CD4-positive, alpha-beta memory T cell (primary cell): ENCODE results near the gene XK. TPM values are rescaled to one million over a fixed set of nuclear protein-coding genes. Genes with fewer than 3 reads are reported as not detected.

Experiments
- CTCF ChIA-PET: fragments of 350-600 bp; sonication (Branson Sonifier 250); formaldehyde crosslinking; loops from one replicate; lab custom pipeline; 2021; ENCODE audit warnings: inconsistent platforms; ENCODE audit not compliant: partially characterized antibody; lab: Charles Lee
- POLR2A ChIA-PET: fragments of 350-600 bp; sonication (Branson Sonifier 250); formaldehyde crosslinking; loops from one replicate; lab custom pipeline; 2021; ENCODE audit not compliant: partially characterized antibody; lab: Charles Lee
- DNase-seq, 5 donors: peaks; one replicate each; pipeline versions ENCODE4 v3.0.0 to v3.0.0-alpha.2; 2020 to 2022; ENCODE audit warnings: mixed read lengths in 1 of 5
- H3K27ac ChIP-seq: one replicate; pipeline ENCODE4 v1.7.0; 2013; ENCODE audit warnings: low read depth, low read length
- H3K27me3 ChIP-seq: 2 replicates; pipeline ENCODE4 v1.7.0; 2013; ENCODE audit warnings: mild to moderate bottlenecking, low read length, moderate library complexity; ENCODE audit not compliant: insufficient read depth
- H3K36me3 ChIP-seq: 2 replicates; pipeline ENCODE4 v1.7.0; 2013; ENCODE audit warnings: mild to moderate bottlenecking, low read length, moderate library complexity; ENCODE audit not compliant: insufficient read depth
- H3K4me1 ChIP-seq: 2 replicates; pipeline ENCODE4 v1.7.0; 2013; ENCODE audit warnings: mild to moderate bottlenecking, low read length, moderate library complexity; ENCODE audit not compliant: insufficient read depth
- H3K4me3 ChIP-seq, 2 donors: one replicate each; pipeline ENCODE4 v1.7.0; 2013; ENCODE audit warnings: low read length in 2 of 2, mild to moderate bottlenecking in 1 of 2
- H3K9me3 ChIP-seq, 2 donors: one replicate each; pipeline ENCODE4 v1.7.0; 2013; ENCODE audit warnings: low read length in 2 of 2, control low read depth in 1 of 2; ENCODE audit not compliant: control insufficient read depth in 1 of 2
- H3K27ac Mint-ChIP-seq, 7 donors: one replicate each; pipeline ENCODE4 v1.8.0; 2020 to 2021; ENCODE audit warnings: mixed read lengths in 7 of 7, mild to moderate bottlenecking in 6 of 7, inconsistent platforms in 3 of 7, moderate library complexity in 3 of 7
- H3K27me3 Mint-ChIP-seq, 2 donors: one replicate each; pipeline ENCODE4 v1.8.0; 2020 to 2021; ENCODE audit warnings: mixed read lengths in 2 of 2
- H3K36me3 Mint-ChIP-seq, 2 donors: one replicate each; pipeline ENCODE4 v1.8.0; 2020 to 2021; ENCODE audit warnings: mixed read lengths in 2 of 2, inconsistent platforms in 1 of 2, mild to moderate bottlenecking in 1 of 2
- H3K4me1 Mint-ChIP-seq, 4 donors: one replicate each; pipeline ENCODE4 v1.8.0; 2020 to 2021; ENCODE audit warnings: mixed read lengths in 4 of 4, mild to moderate bottlenecking in 1 of 4
- H3K4me3 Mint-ChIP-seq, 8 donors: one replicate each; pipeline ENCODE4 v1.8.0; 2020 to 2021; ENCODE audit warnings: mixed read lengths in 8 of 8, mild to moderate bottlenecking in 7 of 8, moderate library complexity in 6 of 8, inconsistent platforms in 3 of 8
- H3K9me3 Mint-ChIP-seq, 8 donors: one replicate each; pipeline ENCODE4 v1.8.0; 2020 to 2021; ENCODE audit warnings: mixed read lengths in 8 of 8, mild to moderate bottlenecking in 5 of 8, inconsistent platforms in 3 of 8, moderate library complexity in 1 of 8
- intact Hi-C: fragments of 100-400 bp; cut with micrococcal nuclease; formaldehyde crosslinking; loops from one replicate; pipeline ENCODE4 v1.15.1; 2023
- polyA plus RNA-seq, 2 donors: library from polyadenylated mRNA; unstranded; fragments of 300-500 nt; fragmentation: Illumina TruSeq; gene quantifications; one replicate each; pipeline ENCODE4 v1.2.3, GENCODE V29; 2021
- total RNA-seq, 2 experiments: library from RNA; stranded (reverse); gene quantifications; one replicate each; pipeline ENCODE4 v1.2.3, GENCODE V29; 2021

The XK gene
- total and polyA plus RNA-seq, 4 experiments from 2014 or later: not detected

DNA sequence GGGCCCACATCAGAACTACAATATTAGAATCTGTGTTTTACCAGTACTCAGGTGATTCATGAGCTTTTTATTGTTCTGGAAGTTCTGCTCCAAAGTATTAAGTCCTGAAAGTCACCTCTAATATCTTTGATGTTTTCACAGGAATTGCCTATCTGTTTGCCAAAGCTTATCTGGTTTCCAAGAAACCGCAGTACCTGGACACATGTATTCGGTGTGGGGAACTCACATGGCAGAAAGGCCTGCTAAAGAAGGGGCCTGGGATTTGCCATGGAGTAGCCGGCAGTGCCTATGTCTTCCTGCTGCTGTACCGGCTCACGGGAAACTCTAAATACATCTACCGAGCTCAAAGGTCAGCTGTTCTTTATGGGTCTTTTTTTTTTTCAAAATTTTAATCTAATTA is 18.4 kb upstream of the XK start:
- Mint-ChIP-seq H3K27me3 (no peaks in the 10 kb centered on the region), H3K27ac (no peak overlapping the region), H3K4me3 (no peak overlapping the region), H3K4me1 (no peaks in the 10 kb centered on the region), H3K36me3 (no peaks in the 10 kb centered on the region), H3K9me3 (peaks cover 0 to 2% (median 0%) of the 10 kb centered on the region in 8 donors)
- Histone ChIP-seq H3K27ac (no peak overlapping the region), H3K36me3 (no peaks in the 10 kb centered on the region), H3K27me3 (no peaks in the 10 kb centered on the region), H3K4me1 (no peaks in the 10 kb centered on the region), H3K9me3 (no peaks in the 10 kb centered on the region), H3K4me3 (no peak overlapping the region)
- intact Hi-C loops: no loop called here
- POLR2A ChIA-PET: no interaction called here
- CTCF ChIA-PET: no interaction called here
- DNase-seq: no peak

DNA sequence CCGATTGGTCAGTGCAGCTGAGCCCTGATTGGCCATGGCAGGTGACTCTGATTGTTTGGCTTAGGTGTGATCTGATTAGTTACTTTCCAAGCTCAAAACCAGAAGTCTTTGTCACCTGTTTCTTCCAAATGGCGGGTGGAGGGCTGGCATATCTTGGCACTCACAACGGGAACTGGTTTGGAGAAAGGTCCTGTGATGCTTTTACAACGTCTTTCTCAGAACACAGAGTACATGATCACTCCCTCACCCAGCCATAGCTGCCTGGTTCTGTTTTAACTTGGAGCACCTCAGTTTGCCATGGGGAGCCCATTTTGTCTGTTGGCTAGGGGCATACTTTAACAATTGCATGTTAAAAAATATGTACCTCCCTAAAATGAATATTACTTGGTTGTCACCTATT is 13.0 kb upstream of the XK start:
- H3K9me3 ChIP-seq: no peaks in the 10 kb centered on the region
- no peak overlapping the region for H3K4me3 ChIP-seq
- CTCF ChIA-PET: no interaction called here
- POLR2A ChIA-PET: no interaction called here
- H3K4me3 Mint-ChIP-seq: no peak overlapping the region
- no peaks in the 10 kb centered on the region for H3K36me3 Mint-ChIP-seq
- no peaks in the 10 kb centered on the region for H3K36me3 ChIP-seq
- intact Hi-C loops: no loop called here
- no peaks in the 10 kb centered on the region for H3K9me3 Mint-ChIP-seq
- no peak overlapping the region for H3K27ac Mint-ChIP-seq
- H3K4me1 Mint-ChIP-seq: no peaks in the 10 kb centered on the region
- H3K27me3 ChIP-seq: no peaks in the 10 kb centered on the region
- H3K27me3 Mint-ChIP-seq: no peaks in the 10 kb centered on the region
- H3K4me1 ChIP-seq: no peaks in the 10 kb centered on the region
- DNase-seq: no peak
- H3K27ac ChIP-seq: no peak overlapping the region

DNA sequence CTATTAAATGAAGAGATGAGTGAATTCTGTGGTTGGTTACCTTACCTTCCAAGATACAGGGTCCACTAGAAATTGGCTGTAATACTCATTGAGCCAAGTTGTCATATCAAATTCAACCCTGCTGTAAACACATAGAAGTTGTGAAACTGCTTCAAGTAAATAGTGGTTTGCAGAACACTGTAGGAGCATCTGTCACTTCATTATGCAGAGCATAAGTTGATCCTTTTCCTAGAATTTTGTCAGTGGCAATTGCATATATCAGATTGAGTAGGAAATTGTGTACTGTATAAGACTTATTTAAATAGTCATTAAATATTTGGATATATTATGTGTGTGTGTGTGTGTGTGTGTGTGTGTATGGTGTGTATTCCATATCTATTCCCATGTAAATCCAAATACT is 8.8 kb upstream of the XK start:
- no peaks in the 10 kb centered on the region for H3K9me3 Mint-ChIP-seq
- intact Hi-C loops: no loop called here
- Histone ChIP-seq H3K4me1 (no peaks in the 10 kb centered on the region), H3K9me3 (no peaks in the 10 kb centered on the region), H3K36me3 (no peaks in the 10 kb centered on the region), H3K27ac (no peak overlapping the region), H3K27me3 (no peaks in the 10 kb centered on the region), H3K4me3 (no peak overlapping the region)
- no peaks in the 10 kb centered on the region for H3K4me1 Mint-ChIP-seq
- ChIA-PET CTCF (no interaction called here), POLR2A (no interaction called here)
- H3K27me3 Mint-ChIP-seq: no peaks in the 10 kb centered on the region
- no peak overlapping the region for H3K4me3 Mint-ChIP-seq
- H3K36me3 Mint-ChIP-seq: no peaks in the 10 kb centered on the region
- DNase-seq: no peak
- H3K27ac Mint-ChIP-seq: no peak overlapping the region

DNA sequence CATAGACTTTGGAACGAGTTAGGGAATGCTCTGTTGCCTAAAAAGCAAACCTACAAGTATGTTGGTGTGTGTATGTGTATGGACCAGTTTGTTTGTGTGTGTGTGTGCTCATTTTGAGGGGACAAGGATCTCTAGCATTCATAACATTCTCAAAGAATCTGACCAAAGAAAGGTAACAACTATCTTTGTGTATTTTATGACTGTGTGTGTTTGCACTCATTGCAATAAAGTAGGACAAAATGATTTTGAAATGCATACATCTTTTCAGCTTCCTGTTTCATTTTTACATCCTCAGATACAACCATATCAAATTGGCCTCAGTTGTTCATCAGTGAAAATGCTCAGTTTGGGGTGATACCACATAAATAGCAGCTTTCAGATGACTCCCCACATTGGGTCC is 8.3 kb upstream of the XK start:
- Histone ChIP-seq H3K4me1 (no peaks in the 10 kb centered on the region), H3K36me3 (no peaks in the 10 kb centered on the region), H3K27me3 (no peaks in the 10 kb centered on the region), H3K27ac (no peak overlapping the region), H3K4me3 (no peak overlapping the region), H3K9me3 (no peaks in the 10 kb centered on the region)
- no peak overlapping the region for H3K27ac Mint-ChIP-seq
- ChIA-PET CTCF (no interaction called here), POLR2A (no interaction called here)
- DNase-seq: no peak
- intact Hi-C loops: no loop called here
- H3K36me3 Mint-ChIP-seq: no peaks in the 10 kb centered on the region
- no peaks in the 10 kb centered on the region for H3K27me3 Mint-ChIP-seq
- H3K9me3 Mint-ChIP-seq: no peaks in the 10 kb centered on the region
- no peaks in the 10 kb centered on the region for H3K4me1 Mint-ChIP-seq
- no peak overlapping the region for H3K4me3 Mint-ChIP-seq

DNA sequence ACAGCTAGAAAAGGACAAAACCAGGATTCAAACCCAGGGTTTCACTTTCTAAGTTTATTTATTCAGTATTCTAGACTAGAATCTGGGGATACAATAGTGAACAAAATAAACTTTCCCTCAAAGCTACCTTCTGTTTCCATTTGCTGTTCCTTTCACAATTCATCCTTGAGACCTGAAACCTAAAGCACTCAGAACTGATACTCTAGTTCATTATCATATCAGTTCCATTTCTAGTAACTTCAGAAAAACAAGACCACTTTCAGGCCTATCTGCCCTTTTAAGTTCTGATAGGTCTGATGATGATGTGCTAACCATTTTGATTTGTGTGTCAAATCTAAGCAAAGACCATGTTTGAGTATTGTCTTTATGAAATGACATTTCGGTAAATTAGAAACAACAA is 7.8 kb upstream of the XK start:
- no peaks in the 10 kb centered on the region for H3K4me1 ChIP-seq
- intact Hi-C loops: no loop called here
- H3K9me3 Mint-ChIP-seq: no peaks in the 10 kb centered on the region
- no peaks in the 10 kb centered on the region for H3K9me3 ChIP-seq
- H3K36me3 ChIP-seq: no peaks in the 10 kb centered on the region
- H3K4me1 Mint-ChIP-seq: no peaks in the 10 kb centered on the region
- H3K4me3 Mint-ChIP-seq: no peak overlapping the region
- H3K27ac Mint-ChIP-seq: no peak overlapping the region
- no peaks in the 10 kb centered on the region for H3K27me3 ChIP-seq
- no peak overlapping the region for H3K4me3 ChIP-seq
- no peak for DNase-seq
- ChIA-PET CTCF (no interaction called here), POLR2A (no interaction called here)
- H3K27me3 Mint-ChIP-seq: no peaks in the 10 kb centered on the region
- H3K27ac ChIP-seq: no peak overlapping the region
- no peaks in the 10 kb centered on the region for H3K36me3 Mint-ChIP-seq

DNA sequence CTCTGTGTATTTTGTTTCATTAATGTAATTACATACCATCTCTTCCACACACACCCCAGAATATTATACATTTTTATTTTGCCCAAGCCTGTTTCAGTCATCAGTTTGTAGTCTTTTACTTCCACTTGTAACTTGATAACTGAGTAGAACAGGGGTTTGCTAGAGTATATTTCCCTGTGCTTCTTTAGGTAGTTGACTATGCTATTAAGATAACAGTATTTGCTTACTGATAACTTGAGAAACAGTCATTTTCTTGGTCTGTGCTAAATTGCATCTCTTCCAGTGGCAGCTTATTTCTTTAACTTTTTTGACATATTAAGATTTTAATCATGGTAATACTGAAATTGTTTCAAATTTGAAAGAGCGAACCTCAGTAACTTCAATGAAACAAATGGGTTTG is 7.0 kb upstream of the XK start:
- ChIA-PET CTCF (no interaction called here), POLR2A (no interaction called here)
- no peaks in the 10 kb centered on the region for H3K4me1 Mint-ChIP-seq
- no peak overlapping the region for H3K27ac Mint-ChIP-seq
- Histone ChIP-seq H3K4me1 (no peaks in the 10 kb centered on the region), H3K9me3 (no peaks in the 10 kb centered on the region), H3K27me3 (no peaks in the 10 kb centered on the region), H3K36me3 (no peaks in the 10 kb centered on the region), H3K27ac (no peak overlapping the region), H3K4me3 (no peak overlapping the region)
- intact Hi-C loops: no loop called here
- no peak for DNase-seq
- no peaks in the 10 kb centered on the region for H3K27me3 Mint-ChIP-seq
- no peaks in the 10 kb centered on the region for H3K36me3 Mint-ChIP-seq
- no peaks in the 10 kb centered on the region for H3K9me3 Mint-ChIP-seq
- H3K4me3 Mint-ChIP-seq: no peak overlapping the region

DNA sequence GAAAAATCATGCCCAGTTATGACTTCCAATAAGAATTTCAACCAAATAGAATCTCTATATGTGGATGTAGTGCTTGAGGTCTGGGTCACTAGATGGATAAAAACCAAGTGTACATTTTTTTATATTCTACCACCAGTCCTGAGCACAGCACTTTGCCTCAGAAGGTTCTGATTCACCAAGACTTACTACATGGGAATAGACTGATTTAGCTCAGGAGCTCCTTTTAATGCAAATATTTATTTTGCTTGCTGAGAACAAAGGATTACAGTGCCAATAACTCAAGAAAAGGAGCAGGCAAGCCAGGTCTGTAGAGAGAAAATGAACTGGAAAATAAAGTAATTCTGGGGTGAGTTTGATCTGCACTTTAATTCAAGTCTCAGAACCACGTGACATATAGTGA is 6.4 kb upstream of the XK start:
- no peak overlapping the region for H3K4me3 Mint-ChIP-seq
- intact Hi-C loops: no loop called here
- no peaks in the 10 kb centered on the region for H3K36me3 Mint-ChIP-seq
- no peak overlapping the region for H3K27ac Mint-ChIP-seq
- no peaks in the 10 kb centered on the region for H3K9me3 ChIP-seq
- H3K9me3 Mint-ChIP-seq: no peaks in the 10 kb centered on the region
- H3K27ac ChIP-seq: no peak overlapping the region
- no peaks in the 10 kb centered on the region for H3K4me1 Mint-ChIP-seq
- no peaks in the 10 kb centered on the region for H3K4me1 ChIP-seq
- H3K27me3 Mint-ChIP-seq: no peaks in the 10 kb centered on the region
- H3K27me3 ChIP-seq: no peaks in the 10 kb centered on the region
- no peaks in the 10 kb centered on the region for H3K36me3 ChIP-seq
- DNase-seq: no peak
- ChIA-PET CTCF (no interaction called here), POLR2A (no interaction called here)
- no peak overlapping the region for H3K4me3 ChIP-seq

DNA sequence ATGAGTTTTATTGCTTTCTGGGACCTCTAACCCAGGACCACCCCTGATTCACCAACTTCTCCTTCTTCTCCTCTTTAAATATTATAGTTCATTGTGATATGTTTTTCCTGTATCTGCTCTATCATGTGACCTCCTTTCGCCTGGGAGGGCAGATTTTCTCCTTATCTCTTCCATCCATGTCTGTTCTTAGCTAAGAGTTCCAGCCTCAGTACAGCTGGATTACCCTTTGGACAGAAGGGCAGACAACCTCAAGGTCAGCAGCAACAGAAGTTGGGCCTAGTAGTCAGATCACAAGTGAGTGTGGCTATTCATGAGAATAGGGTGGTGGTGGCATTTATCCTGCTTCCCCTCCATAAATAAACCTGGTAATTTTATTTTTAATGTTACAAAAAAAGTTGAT is 5.7 kb upstream of the XK start:
- Mint-ChIP-seq H3K9me3 (no peaks in the 10 kb centered on the region), H3K4me1 (no peaks in the 10 kb centered on the region), H3K4me3 (no peak overlapping the region), H3K27me3 (no peaks in the 10 kb centered on the region), H3K36me3 (no peaks in the 10 kb centered on the region), H3K27ac (no peak overlapping the region)
- H3K27ac ChIP-seq: no peak overlapping the region
- ChIA-PET CTCF (no interaction called here), POLR2A (no interaction called here)
- no peaks in the 10 kb centered on the region for H3K9me3 ChIP-seq
- DNase-seq: no peak
- intact Hi-C loops: no loop called here
- no peaks in the 10 kb centered on the region for H3K27me3 ChIP-seq
- no peak overlapping the region for H3K4me3 ChIP-seq
- no peaks in the 10 kb centered on the region for H3K36me3 ChIP-seq
- H3K4me1 ChIP-seq: no peaks in the 10 kb centered on the region
